IPS-20b (cell line): Measurements from ENCODE around the gene AKAP1.
"Not testable (repeated sequence)": the region's sequence is repeated elsewhere in the genome, so short reads cannot be mapped to it uniquely, and the experiment has no call there.

ENCODE experiments used
- H3K27ac ChIP-seq: one replicate; pipeline ENCODE4 v1.5.1; 2013; ENCODE audit warnings: low read length
- H3K27me3 ChIP-seq: 2 replicates; pipeline ENCODE4 v1.6.1; 2013; ENCODE audit warnings: mild to moderate bottlenecking, low read length, inconsistent platforms; ENCODE audit not compliant: insufficient read depth
- H3K36me3 ChIP-seq: 2 replicates; pipeline ENCODE4 v1.6.1; 2013; ENCODE audit warnings: low read depth, mild to moderate bottlenecking, inconsistent platforms, low read length, moderate library complexity; ENCODE audit not compliant: insufficient read depth
- H3K4me1 ChIP-seq: 2 replicates; pipeline ENCODE4 v1.6.1; 2013; ENCODE audit warnings: mild to moderate bottlenecking, control low read depth, inconsistent platforms, low read length, moderate library complexity; ENCODE audit not compliant: insufficient read depth
- H3K4me3 ChIP-seq: 2 replicates; pipeline ENCODE4 v1.5.1; 2013; ENCODE audit warnings: mild to moderate bottlenecking, low read length, inconsistent platforms
- H3K9ac ChIP-seq: 2 replicates; pipeline ENCODE4 v1.6.1; 2013; ENCODE audit warnings: low read depth, mild to moderate bottlenecking, inconsistent platforms, low read length, moderate library complexity
- H3K9me3 ChIP-seq: 2 replicates; pipeline ENCODE4 v1.6.1; 2013; ENCODE audit warnings: mild to moderate bottlenecking, low read depth, low read length, inconsistent platforms; ENCODE audit not compliant: insufficient read depth

AKAP1 gene

DNA sequence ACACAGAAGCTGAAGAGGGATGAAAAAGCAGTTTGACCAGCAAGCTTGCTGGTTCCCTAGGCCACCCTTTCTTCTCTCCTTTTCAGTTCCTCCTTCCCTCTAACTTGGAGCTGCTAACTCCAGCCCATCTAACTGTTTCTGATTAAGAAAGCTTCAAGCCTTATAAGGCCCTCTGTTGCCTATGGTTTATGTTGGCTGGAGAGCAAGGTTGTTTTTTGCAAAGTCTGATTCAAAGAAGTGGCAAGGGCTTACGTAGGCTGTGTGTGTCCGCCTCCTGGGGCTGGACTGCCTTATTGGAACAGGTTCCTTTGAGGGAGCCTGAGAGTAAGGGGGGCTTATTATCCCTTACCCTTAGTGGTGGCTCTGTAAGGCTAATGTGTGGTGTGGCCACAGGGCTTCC is 7.1 kb downstream of the AKAP1 start:
- H3K36me3 ChIP-seq = no peaks in the 10 kb centered on the region
- no peak overlapping the region for H3K27ac ChIP-seq
- peaks cover 1% of the 10 kb centered on the region; the same call in 1 of the 2 replicates for H3K27me3 ChIP-seq
- H3K9me3 ChIP-seq = no peaks in the 10 kb centered on the region
- peaks cover 36% of the 10 kb centered on the region for H3K4me1 ChIP-seq
- no peak overlapping the region for H3K9ac ChIP-seq
- H3K4me3 ChIP-seq = no peak overlapping the region

DNA sequence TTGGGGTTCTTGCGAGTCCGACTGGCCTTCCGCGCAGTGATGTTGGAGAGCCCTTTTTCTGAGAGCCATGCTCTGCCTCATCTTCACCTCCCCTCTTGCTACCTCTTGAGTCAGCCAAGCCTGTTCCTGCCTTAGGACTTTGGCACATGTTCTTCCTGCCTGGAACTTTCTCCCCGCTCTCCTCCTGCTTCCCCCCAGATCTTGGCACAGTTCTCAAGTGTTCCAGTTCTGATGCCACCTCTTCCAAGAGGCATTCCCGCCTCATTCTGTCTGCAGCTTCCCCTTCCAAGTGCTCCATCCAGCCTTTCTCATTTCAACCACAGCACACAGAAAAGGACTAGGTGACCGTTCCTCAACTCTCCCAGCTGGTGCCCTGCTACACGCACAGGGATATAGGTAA is 7.7 kb downstream of the AKAP1 start:
- H3K9me3 ChIP-seq = no peaks in the 10 kb centered on the region
- H3K27me3 ChIP-seq = no peaks in the 10 kb centered on the region
- no peak overlapping the region for H3K4me3 ChIP-seq
- H3K27ac ChIP-seq = no peak overlapping the region
- no peak overlapping the region for H3K9ac ChIP-seq
- peaks cover 37% of the 10 kb centered on the region; the same call in 1 of the 2 replicates for H3K4me1 ChIP-seq
- H3K36me3 ChIP-seq = no peaks in the 10 kb centered on the region

DNA sequence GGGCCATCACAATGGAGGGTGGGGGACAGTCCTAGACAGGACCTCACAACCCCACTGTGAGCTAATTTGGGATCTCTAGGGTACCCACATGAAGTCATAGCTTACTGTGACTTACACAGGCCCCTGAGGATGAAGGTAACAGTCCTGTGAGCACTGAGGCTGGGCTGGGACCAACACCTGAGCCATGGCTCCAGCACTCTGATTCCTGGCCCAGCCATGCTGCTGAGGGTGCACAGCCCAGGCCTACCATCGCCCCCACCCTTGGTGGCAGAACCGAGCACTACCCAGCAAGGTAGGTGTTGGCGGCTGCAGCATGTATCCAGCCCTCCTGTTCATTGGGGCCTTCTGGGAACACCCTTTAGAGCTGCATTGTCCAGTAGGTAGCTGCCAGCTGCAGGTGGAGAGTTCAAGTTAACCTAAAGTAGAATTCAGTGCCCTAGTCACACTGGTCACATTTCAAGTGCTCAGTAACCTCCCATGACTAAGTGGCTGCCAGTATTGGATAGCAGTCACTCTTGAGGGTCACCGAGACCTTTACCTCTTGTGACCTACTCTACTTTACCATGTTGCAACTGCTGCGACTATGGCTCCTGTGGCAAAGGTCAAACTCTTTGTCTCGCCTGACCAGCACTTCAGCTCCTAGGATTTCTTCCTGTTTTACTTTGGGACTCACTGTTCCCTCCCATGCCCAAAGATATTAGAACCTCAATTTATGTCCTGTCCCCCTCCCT is 11.6 kb downstream of the AKAP1 start:
- H3K4me3 ChIP-seq = no peak overlapping the region
- H3K9ac ChIP-seq = no peak overlapping the region
- H3K27ac ChIP-seq = no peak overlapping the region
- H3K36me3 ChIP-seq = no peaks in the 10 kb centered on the region
- peaks cover 29% of the 10 kb centered on the region; the same call in 1 of the 2 replicates for H3K4me1 ChIP-seq
- H3K9me3 ChIP-seq = no peaks in the 10 kb centered on the region
- no peaks in the 10 kb centered on the region for H3K27me3 ChIP-seq

DNA sequence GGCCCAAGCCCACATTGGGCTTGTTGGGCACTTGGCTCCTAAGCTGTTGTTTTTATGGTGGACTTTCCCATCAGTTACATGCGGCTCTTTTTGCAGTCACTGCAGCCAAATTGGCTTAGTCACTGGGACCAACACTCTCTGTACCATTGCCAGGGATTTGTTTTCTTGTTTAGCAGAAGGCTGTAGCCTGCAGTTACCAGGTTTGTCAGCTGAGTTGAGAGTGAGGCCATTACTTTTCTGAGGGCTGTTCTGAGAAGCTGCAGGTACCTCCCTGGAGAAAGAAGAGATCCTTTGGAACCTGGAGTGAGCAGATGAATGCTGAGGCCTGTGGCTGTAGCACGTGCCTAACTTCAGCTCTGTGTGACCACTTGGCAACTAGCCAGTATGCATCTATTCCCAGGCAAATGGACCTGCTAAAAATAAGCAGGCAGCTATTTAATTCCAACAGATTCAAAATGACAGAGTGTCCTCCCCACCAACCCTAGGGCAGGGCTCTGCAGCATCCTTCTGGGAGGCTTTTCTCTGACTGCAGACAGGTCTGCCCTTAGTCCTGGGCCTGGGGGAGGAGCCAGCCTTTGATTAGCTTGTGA is 12.9 kb downstream of the AKAP1 start:
- peaks cover 23% of the 10 kb centered on the region; the same call in 1 of the 2 replicates for H3K4me1 ChIP-seq
- H3K27ac ChIP-seq = peak overlapping the region; percentile 51
- H3K9me3 ChIP-seq = no peaks in the 10 kb centered on the region
- no peak overlapping the region for H3K4me3 ChIP-seq
- H3K9ac ChIP-seq = no peak overlapping the region
- H3K27me3 ChIP-seq = no peaks in the 10 kb centered on the region
- no peaks in the 10 kb centered on the region for H3K36me3 ChIP-seq

DNA sequence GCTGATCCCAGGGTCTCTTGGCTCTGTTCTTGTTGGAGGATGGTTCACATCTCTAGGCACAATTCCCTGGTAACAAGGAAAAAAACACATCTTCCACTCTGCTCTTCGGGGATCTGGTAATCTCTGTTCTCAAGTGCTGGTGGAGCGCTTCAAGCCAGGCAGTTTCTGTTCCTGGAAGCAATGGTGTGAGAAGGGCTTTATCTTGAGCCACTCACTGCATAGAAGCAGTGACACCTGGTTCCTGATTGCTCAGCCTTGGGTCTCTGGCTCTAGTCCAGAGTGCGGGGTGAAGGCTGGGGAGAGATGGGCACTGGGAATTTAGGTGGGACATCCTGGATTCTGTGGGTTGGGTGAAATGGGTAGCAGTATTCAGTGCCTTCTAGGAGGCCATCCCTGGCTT is 14.1 kb downstream of the AKAP1 start:
- H3K27ac ChIP-seq = peak overlapping the region; percentile 42
- no peak overlapping the region for H3K4me3 ChIP-seq
- no peaks in the 10 kb centered on the region for H3K36me3 ChIP-seq
- H3K27me3 ChIP-seq = no peaks in the 10 kb centered on the region
- no peaks in the 10 kb centered on the region for H3K9me3 ChIP-seq
- H3K9ac ChIP-seq = peak overlapping the region; percentile 27; the same call in 1 of the 2 replicates
- peaks cover 19% of the 10 kb centered on the region; the same call in 1 of the 2 replicates for H3K4me1 ChIP-seq

DNA sequence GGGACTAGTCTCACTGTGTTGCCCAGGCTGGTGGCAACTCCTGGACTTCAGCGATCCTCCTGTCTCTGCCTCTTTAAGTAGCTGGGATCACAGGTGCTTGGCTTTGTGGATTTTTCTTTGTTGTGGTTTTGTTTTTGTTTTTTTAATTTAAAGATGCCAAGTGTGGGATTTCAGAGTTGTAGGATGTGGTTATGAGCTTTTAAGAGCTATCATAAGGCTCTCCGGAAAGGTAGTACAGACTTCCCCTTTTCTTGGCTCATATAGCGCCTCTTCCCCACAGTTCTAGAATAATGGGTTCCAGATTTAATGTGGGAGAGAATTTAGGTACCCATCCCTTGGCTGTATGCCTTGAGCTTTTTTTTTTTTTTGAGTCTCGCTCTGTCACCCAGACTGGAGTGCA is 17.1 kb downstream of the AKAP1 start:
- peaks cover 12% of the 10 kb centered on the region; the same call in 1 of the 2 replicates for H3K36me3 ChIP-seq
- no peak overlapping the region for H3K27ac ChIP-seq
- no peak overlapping the region for H3K9ac ChIP-seq
- no peaks in the 10 kb centered on the region for H3K27me3 ChIP-seq
- H3K9me3 ChIP-seq = no peaks in the 10 kb centered on the region
- H3K4me1 ChIP-seq = peaks cover 19% of the 10 kb centered on the region; the same call in 1 of the 2 replicates
- H3K4me3 ChIP-seq = no peak overlapping the region

DNA sequence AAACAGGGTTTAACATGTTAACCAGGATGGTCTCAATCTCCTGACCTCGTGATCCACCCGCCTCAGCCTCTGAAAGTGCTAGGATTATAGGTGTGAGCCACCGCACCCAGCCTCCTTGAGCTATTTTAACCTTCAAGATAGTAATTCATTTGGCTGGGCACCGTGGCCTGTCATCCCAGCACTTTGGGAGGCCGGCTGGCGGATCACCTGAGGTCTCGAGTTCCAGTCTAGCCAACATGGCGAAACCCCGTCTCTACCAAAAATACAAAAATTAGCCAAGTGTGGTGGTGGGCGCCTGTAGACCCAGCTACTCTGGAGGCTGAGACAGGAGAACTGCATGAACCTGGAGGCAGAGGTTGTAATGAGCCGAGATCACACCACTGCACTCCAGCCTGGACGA is 17.6 kb downstream of the AKAP1 start:
- peaks cover 18% of the 10 kb centered on the region; the same call in 1 of the 2 replicates for H3K4me1 ChIP-seq
- H3K36me3 ChIP-seq = peaks cover 13% of the 10 kb centered on the region; the same call in 1 of the 2 replicates
- not testable (repeated sequence) for H3K4me3 ChIP-seq, H3K27me3 ChIP-seq, H3K9ac ChIP-seq, H3K9me3 ChIP-seq, H3K27ac ChIP-seq

DNA sequence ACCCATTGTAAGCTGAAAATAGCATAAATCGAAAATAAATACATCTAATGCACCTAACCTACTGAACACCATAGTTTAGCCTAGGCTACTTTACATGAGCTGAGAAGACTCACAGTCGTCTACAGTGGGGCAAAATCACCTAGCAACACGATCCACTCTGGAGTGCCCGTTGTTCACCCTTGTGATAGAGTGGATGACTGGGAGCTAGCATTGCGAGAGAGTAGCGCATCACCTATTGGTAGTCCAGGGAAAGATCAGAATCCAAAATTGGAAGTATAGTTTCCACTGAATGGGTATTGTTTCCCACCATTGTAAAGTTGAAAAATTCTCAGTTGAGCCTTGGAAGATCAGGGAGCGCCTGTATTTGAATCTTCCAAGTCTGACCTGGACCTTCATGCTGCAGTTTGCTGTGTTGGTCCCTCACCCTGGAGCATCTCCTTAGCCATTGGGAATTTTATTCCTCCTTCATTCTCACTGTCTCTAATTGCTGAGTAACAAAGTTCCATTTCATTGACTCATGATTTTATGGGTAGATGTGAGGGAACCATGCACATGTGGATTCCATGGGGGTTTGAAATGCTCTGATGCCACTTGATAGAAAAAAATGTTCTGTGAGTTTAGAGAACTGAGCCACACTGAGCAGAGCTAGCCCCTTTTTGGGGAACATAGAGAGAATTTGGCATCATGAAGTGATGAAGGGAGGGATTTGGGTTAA is 19.6 kb downstream of the AKAP1 start:
- H3K9ac ChIP-seq = no peak overlapping the region
- peaks cover 15% of the 10 kb centered on the region for H3K4me1 ChIP-seq
- no peak overlapping the region for H3K4me3 ChIP-seq
- no peak overlapping the region for H3K27ac ChIP-seq
- H3K36me3 ChIP-seq = peaks cover 13% of the 10 kb centered on the region; the same call in 1 of the 2 replicates
- no peaks in the 10 kb centered on the region for H3K27me3 ChIP-seq
- no peaks in the 10 kb centered on the region for H3K9me3 ChIP-seq

DNA sequence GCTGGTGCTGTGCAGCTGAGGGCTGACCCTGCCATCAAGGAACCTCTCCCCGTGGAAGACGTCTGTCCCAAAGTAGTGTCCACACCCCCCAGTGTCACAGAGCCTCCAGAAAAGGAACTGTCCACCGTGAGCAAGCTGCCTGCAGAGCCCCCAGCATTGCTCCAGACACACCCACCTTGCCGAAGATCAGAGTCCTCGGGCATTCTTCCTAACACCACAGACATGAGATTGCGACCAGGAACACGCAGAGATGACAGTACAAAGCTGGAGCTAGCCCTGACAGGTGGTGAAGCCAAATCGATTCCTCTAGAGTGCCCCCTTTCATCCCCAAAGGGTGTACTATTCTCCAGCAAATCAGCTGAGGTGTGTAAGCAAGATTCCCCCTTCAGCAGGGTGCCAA is 20.5 kb downstream of the AKAP1 start:
- H3K9ac ChIP-seq = no peak overlapping the region
- H3K4me1 ChIP-seq = peaks cover 10% of the 10 kb centered on the region
- no peaks in the 10 kb centered on the region for H3K27me3 ChIP-seq
- no peak overlapping the region for H3K4me3 ChIP-seq
- no peak overlapping the region for H3K27ac ChIP-seq
- H3K36me3 ChIP-seq = peaks cover 19% of the 10 kb centered on the region; the same call in 1 of the 2 replicates
- no peaks in the 10 kb centered on the region for H3K9me3 ChIP-seq

DNA sequence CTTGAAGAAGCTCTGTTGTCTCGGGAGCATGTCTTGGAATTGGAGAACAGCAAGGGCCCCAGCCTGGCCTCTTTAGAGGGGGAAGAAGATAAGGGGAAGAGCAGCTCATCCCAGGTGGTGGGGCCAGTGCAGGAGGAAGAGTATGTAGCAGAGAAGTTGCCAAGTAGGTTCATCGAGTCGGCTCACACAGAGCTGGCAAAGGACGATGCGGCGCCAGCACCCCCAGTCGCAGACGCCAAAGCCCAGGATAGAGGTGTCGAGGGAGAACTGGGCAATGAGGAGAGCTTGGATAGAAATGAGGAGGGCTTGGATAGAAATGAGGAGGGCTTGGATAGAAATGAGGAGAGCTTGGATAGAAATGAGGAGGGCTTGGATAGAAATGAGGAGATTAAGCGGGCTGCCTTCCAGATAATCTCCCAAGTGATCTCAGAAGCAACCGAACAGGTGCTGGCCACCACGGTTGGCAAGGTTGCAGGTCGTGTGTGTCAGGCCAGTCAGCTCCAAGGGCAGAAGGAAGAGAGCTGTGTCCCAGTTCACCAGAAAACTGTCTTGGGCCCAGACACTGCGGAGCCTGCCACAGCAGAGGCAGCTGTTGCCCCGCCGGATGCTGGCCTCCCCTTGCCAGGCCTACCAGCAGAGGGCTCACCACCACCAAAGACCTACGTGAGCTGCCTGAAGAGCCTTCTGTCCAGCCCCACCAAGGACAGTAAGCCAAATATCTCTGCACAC is 21.2 kb downstream of the AKAP1 start:
- H3K27me3 ChIP-seq = no peaks in the 10 kb centered on the region
- H3K9me3 ChIP-seq = no peaks in the 10 kb centered on the region
- no peak overlapping the region for H3K27ac ChIP-seq
- no peak overlapping the region for H3K9ac ChIP-seq
- H3K36me3 ChIP-seq = peaks cover 25% of the 10 kb centered on the region; the same call in 1 of the 2 replicates
- no peak overlapping the region for H3K4me3 ChIP-seq
- peaks cover 10% of the 10 kb centered on the region for H3K4me1 ChIP-seq

DNA sequence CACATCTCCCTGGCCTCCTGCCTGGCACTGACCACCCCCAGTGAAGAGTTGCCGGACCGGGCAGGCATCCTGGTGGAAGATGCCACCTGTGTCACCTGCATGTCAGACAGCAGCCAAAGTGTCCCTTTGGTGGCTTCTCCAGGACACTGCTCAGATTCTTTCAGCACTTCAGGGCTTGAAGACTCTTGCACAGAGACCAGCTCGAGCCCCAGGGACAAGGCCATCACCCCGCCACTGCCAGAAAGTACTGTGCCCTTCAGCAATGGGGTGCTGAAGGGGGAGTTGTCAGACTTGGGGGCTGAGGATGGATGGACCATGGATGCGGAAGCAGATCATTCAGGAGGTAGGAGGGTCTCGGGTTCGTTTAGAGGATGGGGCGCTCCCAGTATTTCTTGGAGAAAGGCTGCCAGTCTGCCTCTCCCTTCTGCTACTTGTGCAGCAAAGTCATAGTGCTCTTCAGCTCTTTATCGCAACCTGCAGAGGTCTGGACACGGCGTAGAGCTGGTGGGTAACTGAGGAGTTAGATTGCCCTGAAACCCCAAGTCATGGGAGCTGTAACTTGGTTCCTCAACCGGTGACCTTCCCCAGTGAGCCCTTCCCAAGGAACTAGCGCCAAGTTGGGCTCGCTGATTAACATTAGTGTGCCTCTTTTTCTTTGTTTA is 21.9 kb downstream of the AKAP1 start:
- Histone ChIP-seq H3K36me3 (peaks cover 32% of the 10 kb centered on the region; the same call in 1 of the 2 replicates), H3K27ac (no peak overlapping the region), H3K4me3 (no peak overlapping the region), H3K4me1 (peaks cover 10% of the 10 kb centered on the region), H3K27me3 (no peaks in the 10 kb centered on the region), H3K9ac (no peak overlapping the region), H3K9me3 (no peaks in the 10 kb centered on the region)
